ENCODE results near the gene HOPX. TPM values are rescaled to one million over a fixed set of nuclear protein-coding genes. Genes with fewer than 3 reads are reported as not detected.
"Not testable (repeated sequence)": the region's sequence is repeated elsewhere in the genome, so short reads cannot be mapped to it uniquely, and the experiment has no call there.

The HOPX gene
- total RNA-seq, 1 experiment from 2014 or later: not detected

DNA sequence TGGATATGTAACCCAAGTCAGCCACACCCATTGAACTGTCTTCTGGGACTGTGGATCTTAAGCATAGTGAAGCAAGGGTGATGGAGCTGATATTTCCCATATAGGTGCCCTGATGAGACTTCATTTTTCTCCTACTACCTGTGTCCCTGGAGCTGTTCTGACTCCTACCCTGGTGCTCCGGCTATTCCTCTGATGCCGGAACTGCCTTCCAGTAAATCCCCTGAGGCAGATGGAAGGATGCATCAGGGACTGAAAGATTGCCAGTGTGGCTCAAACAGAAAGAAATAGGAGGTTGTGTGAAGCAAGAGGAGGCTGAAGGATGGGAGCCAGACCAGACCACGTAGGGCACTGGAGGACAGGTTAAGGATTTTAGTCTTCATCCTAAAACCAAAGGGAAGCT, 74.7 kb downstream of the HOPX start:
- no peak overlapping the region for H3K27ac ChIP-seq (ENCODE audit: low read depth, low read length, poor library complexity, severe bottlenecking)
- H3K4me3 ChIP-seq (ENCODE audit: low read depth, low read length, poor library complexity, severe bottlenecking): no peak overlapping the region
- no peak for DNase-seq (ENCODE audit: low spot score)
- H3K4me1 ChIP-seq (ENCODE audit: insufficient read depth, low read length, poor library complexity, severe bottlenecking): no peaks in the 10 kb centered on the region
- peaks cover 7% of the 10 kb centered on the region for H3K27me3 ChIP-seq (replicated peaks; ENCODE audit: insufficient read depth, low read depth, low read length, poor library complexity)
- ChIA-PET CTCF (no interaction called here), POLR2A (ENCODE audit: low non-redundant PET) (no interaction called here)
- no peaks in the 10 kb centered on the region for H3K36me3 ChIP-seq (ENCODE audit: insufficient read depth, low read length, poor library complexity, severe bottlenecking)
- BruUV-seq (replicated peaks): no TSS peak
- intact Hi-C loops (cut with micrococcal nuclease; ENCODE audit: unreplicated experiment): no loop called here
- TF ChIP-seq, protein P1, sequence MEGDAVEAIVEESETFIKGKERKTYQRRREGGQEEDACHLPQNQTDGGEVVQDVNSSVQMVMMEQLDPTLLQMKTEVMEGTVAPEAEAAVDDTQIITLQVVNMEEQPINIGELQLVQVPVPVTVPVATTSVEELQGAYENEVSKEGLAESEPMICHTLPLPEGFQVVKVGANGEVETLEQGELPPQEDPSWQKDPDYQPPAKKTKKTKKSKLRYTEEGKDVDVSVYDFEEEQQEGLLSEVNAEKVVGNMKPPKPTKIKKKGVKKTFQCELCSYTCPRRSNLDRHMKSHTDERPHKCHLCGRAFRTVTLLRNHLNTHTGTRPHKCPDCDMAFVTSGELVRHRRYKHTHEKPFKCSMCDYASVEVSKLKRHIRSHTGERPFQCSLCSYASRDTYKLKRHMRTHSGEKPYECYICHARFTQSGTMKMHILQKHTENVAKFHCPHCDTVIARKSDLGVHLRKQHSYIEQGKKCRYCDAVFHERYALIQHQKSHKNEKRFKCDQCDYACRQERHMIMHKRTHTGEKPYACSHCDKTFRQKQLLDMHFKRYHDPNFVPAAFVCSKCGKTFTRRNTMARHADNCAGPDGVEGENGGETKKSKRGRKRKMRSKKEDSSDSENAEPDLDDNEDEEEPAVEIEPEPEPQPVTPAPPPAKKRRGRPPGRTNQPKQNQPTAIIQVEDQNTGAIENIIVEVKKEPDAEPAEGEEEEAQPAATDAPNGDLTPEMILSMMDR (conservative IDR thresholded peaks at IDR 0.05; ENCODE audit: low read depth, low read length): no peak
- no peak for TF ChIP-seq EZH2 (IDR thresholded peaks at IDR 0.05; ENCODE audit: borderline replicate concordance, low read depth, low read length, poor library complexity, severe bottlenecking)
- H3K9me3 ChIP-seq (ENCODE audit: low read depth, low read length, poor library complexity, severe bottlenecking): no peaks in the 10 kb centered on the region

DNA sequence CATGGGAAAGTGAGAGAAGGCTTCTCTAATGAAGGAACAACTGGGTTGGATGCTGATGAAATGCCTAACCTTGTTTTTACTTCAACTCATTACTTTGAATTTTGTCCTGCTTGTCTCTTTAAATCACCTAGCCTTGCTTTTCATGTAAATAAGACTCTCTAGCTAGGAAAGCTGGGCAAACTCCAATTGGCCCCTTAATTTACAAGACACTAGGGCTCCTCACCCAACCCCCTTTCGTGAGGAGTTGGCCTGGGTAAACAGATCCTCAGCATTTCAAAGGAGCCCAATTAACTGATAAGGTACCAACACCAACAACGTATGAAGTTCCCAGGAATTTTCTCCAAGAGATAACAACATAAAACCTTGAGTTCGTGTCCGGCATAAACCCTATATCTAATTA, 75.6 kb downstream of the HOPX start:
- H3K27me3 ChIP-seq (replicated peaks; ENCODE audit: insufficient read depth, low read depth, low read length, poor library complexity); POLR2A ChIA-PET (ENCODE audit: low non-redundant PET); H3K4me3 ChIP-seq (ENCODE audit: low read depth, low read length, poor library complexity, severe bottlenecking); BruUV-seq (replicated peaks); intact Hi-C loops (cut with micrococcal nuclease; ENCODE audit: unreplicated experiment); CTCF ChIA-PET; H3K4me1 ChIP-seq (ENCODE audit: insufficient read depth, low read length, poor library complexity, severe bottlenecking); H3K36me3 ChIP-seq (ENCODE audit: insufficient read depth, low read length, poor library complexity, severe bottlenecking); H3K27ac ChIP-seq (ENCODE audit: low read depth, low read length, poor library complexity, severe bottlenecking); H3K9me3 ChIP-seq (ENCODE audit: low read depth, low read length, poor library complexity, severe bottlenecking); DNase-seq (ENCODE audit: low spot score): not testable (repeated sequence)

DNA sequence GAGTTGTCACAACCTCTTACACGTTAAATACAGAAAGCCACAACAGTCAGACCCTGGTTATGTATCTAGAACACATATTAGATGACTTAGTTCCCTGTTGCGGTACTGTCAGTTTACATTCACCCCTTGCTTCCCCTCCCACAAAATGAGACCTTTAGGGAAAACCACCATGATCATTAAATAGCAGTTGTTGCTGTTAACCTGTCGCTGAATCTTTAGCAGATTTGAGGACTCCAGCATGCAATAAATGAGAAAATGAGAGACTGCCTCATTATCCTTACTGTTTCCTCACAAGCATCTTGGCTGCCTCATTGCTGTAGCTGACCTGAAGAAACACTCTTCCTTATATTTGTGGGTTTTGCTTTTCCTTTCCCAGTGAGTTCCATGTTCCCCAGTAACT, 77.8 kb downstream of the HOPX start:
- no peak overlapping the region for H3K27ac ChIP-seq (ENCODE audit: low read depth, low read length, poor library complexity, severe bottlenecking)
- H3K27me3 ChIP-seq (replicated peaks; ENCODE audit: insufficient read depth, low read depth, low read length, poor library complexity): peaks cover 7% of the 10 kb centered on the region
- TF ChIP-seq, protein P1 (conservative IDR thresholded peaks at IDR 0.05; ENCODE audit: low read depth, low read length): no peak
- no peak for TF ChIP-seq EZH2 (IDR thresholded peaks at IDR 0.05; ENCODE audit: borderline replicate concordance, low read depth, low read length, poor library complexity, severe bottlenecking)
- H3K4me3 ChIP-seq (ENCODE audit: low read depth, low read length, poor library complexity, severe bottlenecking): no peak overlapping the region
- intact Hi-C loops (cut with micrococcal nuclease; ENCODE audit: unreplicated experiment): no loop called here
- H3K9me3 ChIP-seq (ENCODE audit: low read depth, low read length, poor library complexity, severe bottlenecking): no peaks in the 10 kb centered on the region
- CTCF ChIA-PET: no interaction called here
- no TSS peak for BruUV-seq (replicated peaks)
- H3K36me3 ChIP-seq (ENCODE audit: insufficient read depth, low read length, poor library complexity, severe bottlenecking): no peaks in the 10 kb centered on the region
- no peak for DNase-seq (ENCODE audit: low spot score)
- no peaks in the 10 kb centered on the region for H3K4me1 ChIP-seq (ENCODE audit: insufficient read depth, low read length, poor library complexity, severe bottlenecking)
- POLR2A ChIA-PET (ENCODE audit: low non-redundant PET): no interaction called here

Other genes starting within 250 kb of the HOPX start
- gene PPAT, start 245.7 kb downstream of the HOPX start, total RNA-seq (2021): 38.6 and 41.6 TPM in 2 replicates
- gene PAICS, start 245.0 kb downstream of the HOPX start, total RNA-seq (2021): 190 and 209 TPM in 2 replicates
- gene SRP72, start 213.7 kb downstream of the HOPX start, total RNA-seq (2021): 82.9 and 87.4 TPM in 2 replicates
- 0.20 and 0.24 TPM in 2 replicates for gene ARL9, start 175.5 kb downstream of the HOPX start, total RNA-seq (2021)
- not detected in 2 replicates for gene SPINK2, start 140.4 kb upstream of the HOPX start, total RNA-seq (2021)
- gene REST, start 226.6 kb upstream of the HOPX start, total RNA-seq (2021): 23.7 and 24.6 TPM in 2 replicates